ENCODE data around the gene DLG5.

The DLG5 gene

DNA sequence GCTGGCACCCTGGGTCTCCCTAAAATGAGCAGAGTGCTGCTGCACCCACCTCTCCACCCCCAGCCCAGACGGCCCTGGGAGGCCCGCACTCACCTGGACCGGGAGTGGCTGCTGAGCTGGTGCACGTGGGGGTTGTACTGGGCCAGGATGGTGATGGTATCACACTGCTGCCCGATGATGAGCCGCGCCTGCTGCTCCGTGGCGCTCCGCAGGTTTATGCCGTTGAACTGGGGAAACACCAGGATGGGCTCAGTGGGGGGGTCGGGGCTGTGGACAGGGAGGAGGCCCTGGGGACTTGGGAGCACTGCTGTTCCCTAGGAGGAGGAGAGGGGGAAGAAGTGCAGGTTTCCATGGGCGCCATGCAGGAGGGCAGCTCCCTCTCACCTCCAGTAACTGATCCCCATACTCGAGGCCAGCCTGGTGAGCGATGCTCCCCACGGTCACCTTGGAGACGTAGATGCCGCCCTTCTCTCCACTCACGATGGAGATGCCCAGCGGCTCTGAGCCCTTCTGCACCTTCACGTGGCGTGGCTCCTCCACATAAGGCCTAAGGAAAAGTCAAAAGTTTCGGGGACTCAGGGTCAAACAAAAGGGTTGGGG is 114.6 kb downstream of the DLG5 start:
- no peak for DNase-seq

DNA sequence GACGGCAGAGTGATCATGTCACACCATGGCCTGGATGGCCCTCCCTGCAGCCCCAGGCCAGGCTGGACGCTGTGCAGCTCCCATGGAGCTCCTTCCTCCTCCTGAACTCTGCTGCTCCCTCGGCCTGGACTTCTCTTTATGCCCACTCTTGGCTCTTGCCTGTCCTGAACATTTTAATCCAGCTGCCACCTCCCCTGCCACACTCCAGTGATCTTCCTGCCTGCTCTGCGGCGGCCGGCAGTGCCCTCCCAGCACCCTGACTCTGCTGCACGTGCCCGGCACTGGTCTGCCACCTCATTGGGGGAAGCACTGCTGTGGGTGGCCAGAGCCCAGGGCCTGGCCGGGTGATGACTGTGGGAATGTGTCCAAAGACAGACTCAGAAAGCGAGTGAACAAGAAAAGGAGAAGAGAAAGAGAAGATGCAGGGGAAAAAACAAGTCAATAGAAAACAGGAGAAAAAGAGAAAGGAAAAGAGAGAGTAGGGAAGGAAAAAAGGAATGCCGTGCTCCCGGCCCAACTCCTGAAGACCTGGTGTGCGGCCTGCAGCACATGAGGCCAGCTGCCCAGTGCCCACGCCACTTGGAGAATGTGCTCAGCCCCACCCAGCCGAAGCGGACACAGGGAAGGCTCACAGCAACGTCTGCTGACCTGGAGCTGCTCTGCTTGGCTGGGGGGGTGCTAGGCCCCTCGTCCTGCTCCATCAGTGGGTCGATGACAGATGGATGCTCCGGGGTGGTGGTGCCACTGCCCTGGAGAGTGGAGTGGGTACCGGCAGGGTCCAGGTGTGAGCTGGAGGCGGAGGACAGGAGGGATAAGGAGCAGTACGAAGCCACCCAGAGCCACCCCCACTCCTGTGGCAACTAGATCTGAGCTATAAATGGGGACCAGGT is 115.9 kb downstream of the DLG5 start:
- DNase-seq, result no peak

DNA sequence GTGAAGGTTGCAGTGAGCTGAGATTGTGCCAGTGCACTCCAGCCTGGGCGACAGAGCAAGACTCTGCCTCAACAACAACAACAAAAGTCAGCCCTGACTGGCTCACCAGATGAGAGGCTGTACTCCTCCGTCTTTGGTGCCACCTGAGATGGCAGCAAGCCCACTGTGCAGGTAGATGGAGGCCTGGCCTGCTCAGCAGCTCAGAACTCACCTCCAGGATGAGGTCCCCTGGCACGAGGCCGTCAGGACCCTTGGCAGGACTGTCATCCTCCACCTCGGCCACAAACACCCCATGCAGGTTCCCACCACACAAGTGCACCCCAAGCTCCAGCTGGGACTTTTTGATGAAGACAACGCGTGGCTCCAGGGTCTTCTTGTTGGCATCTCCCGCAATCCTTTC is 117.2 kb downstream of the DLG5 start:
- DNase-seq, result no peak

DNA sequence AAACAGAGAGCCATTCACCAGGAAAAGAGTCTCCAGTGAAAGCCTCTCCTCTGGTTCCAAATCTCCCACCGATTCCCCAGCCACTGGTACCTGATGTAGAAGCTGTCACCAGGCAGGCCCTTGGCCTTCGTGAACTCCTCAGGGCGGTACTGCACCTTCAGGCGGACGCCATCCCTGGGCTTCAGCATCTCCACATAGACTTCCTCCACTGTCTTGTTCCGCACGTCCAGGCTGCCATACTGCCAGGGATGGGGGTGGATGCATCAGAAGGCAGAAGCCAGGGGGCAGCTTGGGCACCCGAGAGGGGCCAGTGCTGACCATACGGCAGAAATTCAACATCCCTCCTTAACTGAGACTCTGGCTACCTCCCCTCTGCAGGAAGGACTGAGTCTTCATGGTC is 118.8 kb downstream of the DLG5 start:
- DNase-seq, result no peak

DNA sequence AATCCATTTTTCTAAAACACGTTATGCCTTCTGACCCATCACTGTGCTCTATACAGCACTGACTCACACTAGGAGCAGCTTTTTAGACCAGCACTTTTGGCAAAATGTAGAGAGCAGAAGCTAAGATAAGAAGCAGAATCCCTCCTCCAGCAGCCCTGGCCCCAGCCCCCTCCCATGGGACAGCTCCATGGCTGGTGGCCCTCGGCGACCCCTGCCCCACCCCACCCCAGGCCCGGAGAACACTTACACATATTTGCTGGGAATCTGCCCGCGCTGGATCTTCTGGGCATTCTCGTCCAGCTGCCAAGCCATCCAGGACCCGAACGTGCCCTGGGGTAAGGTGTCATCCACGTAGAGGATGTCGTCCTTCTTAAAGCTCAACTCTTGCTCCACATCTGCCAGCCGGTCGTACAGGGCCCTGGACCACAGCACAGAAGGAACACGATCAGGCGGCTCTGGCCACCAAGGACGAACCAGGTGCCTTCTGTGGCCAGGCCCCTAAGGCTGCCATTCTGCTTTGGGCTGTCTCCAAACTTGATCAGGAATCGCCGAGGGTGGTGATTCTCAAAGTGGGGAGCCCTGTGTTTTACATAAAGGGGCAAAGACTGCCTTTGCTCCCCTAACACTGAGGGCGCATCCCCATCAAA is 119.9 kb downstream of the DLG5 start:
- DNase-seq, result no peak

DNA sequence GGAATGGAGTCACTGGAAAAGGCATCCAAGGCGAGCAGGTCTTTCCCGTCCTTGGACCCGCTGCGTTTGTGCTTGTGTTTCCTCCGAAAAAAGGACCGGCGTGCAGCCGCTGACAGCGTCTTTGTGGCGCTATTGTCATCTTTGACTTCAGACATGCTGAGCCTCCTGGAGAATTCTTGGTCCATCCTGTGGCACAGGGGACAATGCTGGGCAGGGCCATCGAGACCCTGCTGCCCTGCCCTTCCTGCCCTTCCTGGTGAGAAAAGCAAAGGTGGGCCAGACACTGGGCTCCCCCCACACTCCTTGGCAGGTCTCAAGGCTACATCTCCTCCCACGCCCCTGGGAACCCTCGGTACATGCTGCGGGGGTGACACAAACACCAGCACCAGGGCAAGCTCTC is 120.9 kb downstream of the DLG5 start:
- no peak for DNase-seq

DNA sequence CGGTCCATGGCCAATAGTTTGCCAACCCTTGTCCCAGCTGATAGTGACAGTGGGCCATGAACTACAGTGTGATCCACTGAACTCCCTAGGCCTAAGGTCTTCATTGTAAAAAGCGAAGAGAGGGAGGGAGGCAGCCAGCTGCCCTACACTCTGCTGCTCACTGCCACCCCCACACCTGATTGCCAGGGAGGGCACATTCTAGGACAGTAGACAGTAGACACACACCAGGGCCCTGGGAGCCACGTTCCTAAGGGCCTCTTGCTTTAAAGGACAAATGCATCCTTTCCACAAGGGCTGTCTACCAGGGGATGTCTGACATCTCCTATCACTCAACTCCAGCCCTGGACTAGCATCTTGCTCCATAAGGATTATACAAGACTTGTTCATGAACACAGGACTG is 122.2 kb downstream of the DLG5 start:
- no peak for DNase-seq

DNA sequence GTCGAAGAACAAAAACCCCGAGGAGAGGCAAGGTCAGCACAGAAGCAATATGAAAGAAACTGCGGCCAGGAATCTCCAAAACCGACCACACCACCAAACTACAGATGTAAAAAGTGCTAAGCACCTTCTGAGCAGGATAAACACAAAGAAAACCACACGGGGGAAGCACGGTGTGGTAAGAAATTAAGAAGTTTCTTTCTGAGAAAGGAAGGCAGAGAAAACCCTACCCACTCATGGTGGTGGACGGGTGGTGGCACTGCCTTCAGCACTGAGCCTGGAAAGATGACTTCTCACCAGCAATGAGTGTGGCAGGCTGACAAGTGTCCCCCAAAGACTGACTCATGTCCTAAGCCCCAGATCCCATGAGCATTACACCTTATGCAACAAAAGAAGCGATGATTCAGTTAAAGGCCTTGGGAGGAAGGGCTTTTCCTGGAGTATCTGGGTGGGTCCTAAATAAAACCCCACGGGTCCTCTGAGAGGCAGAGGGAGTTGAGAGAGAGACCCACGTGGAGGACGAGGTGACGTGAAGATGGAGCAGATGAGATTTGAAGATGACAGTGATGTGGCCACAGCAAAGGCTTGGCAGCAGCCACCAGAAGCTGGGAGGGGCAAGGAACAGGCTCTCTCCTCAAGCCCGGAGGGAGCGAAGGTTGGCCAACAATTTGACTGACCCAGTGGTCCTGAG is 124.9 kb downstream of the DLG5 start:
- peak; percentile 83 for DNase-seq

DNA sequence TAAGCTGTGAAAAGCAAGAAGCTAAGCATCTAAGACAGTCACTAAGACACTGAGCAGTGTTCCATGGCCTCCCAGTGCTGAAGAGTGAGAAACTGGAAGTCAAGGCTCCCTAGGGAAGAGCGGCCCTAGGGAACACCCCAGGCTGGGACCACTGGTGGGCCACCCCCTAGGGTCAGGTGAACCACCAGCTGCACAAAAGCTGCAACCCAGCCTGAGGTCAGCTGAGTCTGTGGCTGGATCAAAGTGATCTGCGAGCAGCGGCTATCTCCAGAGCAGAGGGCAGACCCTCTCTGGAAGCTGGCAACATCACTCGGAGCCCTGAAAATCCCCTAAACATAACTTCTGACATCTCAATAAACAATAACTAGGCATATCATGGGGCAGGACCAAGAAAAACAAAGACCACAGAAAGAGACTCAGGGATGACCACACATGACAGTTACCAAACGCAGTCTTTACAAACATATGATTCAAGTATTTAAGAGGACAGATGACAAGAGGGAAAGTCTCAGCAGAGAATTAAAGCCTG is 125.8 kb downstream of the DLG5 start:
- no peak for DNase-seq

DNA sequence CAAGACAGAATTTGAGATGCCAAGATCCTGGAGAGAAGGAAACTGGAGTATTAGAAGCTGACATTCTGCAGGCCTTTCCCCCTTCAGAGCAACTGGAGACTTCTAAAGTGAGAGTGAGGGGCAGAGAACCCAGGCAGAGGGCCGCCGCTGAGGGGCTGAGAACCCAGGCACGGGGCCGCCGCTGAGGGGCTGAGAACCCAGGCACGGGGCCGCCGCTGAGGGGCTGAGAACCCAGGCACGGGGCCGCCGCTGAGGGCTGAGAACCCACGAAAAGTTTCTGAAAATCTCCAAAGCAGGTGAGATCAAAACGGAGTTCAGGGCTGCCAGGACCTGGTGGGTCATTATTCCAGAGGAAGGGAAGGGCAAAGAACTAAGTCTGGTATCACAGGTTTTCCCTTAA is 126.2 kb downstream of the DLG5 start:
- no peak for DNase-seq

DNA sequence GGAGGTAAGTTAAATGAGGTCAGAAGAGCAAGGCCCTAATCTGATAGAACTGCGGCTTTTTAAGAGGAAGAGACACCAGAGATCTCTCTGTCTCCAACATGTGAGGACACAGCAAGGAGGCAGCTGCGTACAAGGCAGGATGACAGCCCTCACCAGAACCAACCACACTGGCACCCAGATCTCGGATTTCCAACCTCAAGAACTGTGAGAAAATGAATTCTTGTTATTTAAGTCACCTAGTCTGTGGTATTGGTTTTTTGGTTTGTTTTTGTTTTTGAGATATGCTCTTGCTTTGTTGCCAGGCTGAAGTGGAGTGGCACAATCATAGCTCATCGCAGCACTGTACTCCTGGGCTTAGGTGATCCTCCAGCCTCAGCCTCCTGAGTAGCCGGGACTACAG is 127.2 kb downstream of the DLG5 start:
- peak; percentile 59 for DNase-seq

DNA sequence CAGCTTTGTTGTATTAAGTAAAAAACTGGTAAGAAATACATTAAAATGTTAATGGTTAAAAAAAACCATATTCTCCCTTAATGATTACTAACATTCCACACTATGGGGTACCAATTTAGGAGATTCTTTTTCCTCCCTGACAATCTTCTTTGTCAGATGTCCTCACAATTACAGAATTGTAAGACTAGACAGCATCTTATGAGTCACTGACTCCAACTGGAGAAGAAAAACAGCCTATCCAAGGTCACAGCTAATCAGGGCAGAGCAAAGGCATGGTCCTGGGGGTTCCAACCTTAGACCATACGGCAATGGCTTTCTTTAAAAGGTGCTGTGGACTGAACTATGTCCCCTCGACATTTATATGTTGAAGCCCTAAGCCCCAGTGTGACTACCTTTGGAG is 127.6 kb downstream of the DLG5 start:
- no peak for DNase-seq

DNA sequence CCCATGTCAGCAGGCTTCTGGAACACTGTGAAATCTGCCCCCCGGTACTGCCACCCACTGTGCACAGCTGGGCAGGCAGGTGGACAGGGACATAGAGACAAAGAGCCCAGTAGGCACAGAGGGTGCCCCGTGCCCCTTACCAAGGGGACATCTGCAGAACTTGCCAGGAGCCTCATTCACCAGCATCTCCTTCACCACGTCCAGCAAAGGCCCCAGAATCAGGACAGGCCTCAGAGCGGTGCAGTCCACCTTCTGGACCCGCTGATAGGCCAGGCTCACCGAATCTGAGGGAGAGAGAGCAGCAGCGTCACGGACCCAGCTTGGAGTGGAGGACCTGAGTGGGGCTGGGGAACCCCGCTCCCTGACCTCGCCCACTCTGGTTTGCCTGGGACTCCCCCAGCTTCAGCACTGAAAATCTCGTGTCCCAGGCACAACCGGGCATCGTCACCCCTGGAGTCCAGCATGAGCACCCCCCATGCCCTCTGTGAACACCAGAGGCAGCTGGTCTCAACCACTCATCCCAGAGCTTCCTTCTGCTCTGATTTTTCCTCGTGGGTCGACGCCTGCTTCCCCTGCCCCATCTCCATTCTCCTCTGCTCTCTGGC is 130.1 kb downstream of the DLG5 start:
- no peak for DNase-seq

DNA sequence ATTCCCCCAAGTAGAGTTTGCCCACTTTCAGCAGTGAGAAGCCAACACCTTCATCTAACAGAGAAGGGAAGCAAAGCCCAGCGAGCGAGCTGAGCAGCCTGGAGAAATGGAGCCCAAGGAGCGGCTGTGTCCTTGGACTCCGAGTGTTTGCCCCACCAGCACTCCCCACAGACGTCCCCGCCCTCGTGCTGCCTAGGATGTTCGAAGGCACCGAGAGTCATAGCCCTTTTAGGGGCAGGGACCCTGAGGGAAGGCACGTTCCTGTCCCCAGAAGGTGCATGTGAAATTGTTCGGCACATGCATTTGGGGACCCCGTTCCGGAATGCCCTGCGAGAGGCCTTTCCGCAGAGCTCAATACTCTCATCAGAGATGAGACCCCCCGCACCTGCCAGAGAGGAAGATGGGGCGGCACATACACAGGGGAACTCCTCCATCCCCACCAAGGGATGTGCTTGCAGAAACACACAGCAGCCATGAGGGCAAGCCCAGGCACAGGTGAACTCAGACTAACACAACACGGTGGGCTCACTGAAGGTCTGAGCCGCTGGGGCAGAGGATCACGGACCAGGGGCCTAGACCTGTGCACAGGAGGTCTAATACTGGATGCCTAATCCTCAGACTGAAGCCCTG is 131.0 kb downstream of the DLG5 start:
- no peak for DNase-seq

DNA sequence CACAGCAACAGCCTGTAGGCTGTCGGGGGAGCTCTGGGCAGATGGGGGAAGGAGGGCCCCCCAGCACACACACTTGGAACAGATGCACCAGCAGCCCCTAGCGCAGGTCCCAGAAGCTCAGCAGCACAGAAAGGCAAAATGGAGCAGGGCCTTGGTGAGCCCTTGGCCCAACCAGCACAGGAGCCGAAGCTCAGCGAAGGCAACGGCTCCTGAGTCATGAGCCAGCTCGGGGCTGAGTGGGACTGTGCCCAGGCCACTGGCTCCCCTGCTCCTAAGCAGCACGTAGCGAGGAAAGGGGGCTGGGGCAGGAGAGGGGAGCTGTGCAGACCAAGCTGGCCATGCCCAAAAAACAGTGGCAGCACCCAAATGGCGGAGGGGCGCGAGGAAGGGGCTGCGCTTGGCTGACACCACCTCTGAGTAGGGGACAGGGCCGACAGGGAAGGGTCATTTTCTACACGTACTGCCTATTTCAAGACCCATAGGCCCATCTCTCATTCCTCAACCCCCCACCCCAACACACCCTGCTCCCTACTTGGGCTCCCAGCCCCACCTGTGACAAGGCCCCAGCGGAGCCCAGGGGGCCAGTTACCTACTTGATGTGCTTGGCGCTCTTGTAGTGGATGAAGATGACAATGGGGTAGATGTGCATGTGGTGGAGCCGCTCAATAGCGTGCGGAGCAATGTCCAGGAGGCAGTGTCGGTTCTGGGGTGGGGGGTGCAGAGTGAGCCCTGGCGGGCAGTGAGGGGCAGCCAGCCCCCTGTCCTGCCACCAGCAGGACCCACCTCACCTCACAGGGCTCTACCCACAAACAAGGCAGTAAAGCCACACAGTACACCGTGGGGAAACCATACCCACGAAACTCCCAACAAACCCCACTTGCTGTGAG is 132.1 kb downstream of the DLG5 start:
- DNase-seq, result no peak

DNA sequence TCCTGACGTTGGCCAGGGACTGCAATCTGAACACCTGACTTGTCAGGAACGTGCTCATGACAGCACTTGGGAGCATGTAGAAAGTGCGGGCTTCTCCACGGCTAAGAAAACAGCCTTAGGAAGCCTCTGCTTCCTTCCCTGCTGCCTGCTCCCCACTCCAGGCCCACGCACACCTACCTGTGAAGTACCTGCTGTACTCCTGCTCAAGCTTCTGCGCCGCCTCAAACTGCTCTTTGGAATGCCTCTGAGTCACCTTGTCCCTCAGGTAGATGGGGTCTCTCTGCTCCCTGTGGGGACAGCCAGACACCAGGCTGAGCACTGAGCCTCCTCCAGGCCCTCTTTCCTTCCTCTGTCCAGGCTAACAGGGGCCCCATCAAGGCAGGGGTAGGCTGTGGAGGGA is 132.7 kb downstream of the DLG5 start:
- DNase-seq, result no peak

DNA sequence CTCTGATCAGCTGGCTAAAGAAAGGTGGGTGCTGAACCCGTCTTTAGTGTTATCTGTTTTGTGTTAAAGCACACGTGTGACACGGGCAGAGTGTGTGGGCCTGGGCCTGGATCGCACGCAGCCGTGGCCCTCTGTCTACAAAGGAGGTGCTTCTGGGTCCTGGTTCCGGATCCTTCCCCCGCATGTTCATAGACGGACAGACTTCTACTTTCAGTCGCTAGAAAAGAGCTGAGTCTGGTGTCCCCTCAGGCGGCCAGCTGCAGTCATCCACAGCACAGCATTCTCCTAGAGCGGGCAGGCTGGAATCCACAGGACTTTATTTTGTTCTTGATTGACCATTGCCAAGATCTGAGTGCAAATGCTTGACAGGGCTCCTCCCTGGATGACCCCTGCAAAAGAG is 134.4 kb downstream of the DLG5 start:
- no peak for DNase-seq

DNA sequence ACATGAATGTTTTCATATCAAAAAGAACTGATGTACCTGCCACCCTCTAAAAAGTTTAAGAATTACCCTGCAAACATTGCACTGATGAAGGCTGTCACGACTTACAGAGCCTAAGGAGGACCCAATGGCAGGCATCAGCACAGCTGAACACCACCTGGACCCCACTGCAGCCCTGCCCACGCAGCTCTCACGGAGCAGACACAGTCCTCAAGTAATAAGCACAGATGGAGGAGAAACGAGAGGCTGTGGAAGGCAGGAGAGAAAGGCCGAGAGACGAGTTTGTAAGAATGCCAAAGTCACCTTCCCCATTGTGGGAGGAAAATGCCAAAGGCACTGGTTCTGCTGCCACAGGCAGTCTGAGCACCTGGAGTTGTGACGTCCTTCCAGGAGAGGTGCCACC is 135.0 kb downstream of the DLG5 start:
- no peak for DNase-seq

DNA sequence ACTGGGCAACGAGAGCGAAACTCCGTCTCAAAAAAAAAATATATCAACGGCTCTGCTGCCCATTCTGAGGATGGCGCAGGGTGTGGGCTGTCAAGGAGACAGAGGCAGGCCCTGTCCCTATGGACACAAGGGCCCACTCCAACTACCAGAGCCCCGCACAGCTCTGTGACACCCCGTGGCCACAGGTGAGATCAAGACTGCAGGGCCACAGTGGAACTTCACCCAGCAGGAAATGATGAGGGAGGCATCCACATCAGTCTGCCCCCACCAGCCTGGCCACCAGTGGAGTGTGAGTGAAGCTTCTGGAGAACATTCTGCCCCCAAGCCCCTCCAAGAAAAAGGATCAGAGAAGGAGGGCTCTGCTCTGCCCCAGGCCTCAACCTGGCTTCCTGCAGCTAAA is 136.7 kb downstream of the DLG5 start:
- no peak for DNase-seq

DNA sequence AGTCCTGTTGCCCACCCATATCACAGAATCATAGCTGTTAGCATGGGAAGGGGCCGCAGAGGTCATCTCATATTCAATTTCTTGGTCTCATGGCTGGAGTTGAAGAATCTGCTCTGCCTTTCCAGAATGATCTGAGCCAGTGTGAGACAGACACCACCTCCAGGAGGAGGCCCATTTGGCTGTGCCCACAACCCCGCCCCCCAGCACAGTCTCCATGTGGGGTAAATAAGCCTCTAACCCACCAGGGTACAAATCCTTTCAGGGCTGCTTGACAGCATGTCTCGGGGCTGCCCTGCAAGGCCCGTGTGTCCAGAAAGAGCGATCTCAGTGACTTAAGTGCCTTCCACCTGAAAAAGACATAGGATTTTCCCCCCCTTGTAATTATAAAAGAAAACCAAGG is 137.5 kb downstream of the DLG5 start:
- no peak for DNase-seq

DNA sequence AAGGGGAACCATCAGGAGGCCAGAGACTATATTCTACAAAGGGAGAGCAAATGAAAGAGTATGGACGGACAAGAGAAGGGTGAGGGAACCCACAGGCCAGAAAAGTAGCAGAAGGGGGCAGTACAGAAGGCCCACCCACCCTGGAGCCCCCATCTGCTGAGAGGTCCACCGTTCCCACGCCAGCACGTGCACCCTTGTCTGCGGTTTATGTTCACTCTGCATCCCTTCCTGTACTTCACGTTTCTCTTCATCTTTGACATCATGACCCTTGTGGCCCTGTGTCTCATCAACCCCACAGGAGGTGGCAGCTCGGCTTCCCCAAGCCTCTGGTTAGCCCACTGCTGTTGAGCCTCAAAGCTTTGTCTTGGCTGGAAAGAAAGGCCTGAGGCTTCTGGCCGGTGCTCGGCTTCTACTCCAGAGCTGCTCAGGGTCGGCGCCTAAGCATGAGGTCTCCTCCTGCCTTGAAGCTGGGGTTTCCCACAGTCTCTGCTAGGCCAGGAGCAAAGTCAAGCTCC is 138.0 kb downstream of the DLG5 start:
- no peak for DNase-seq
